ENCODE data around the gene XRN2.

GRCh38 chr20:21399005-21399475 is 95.9 kb downstream of the XRN2 start:
- TF ChIP-seq, protein P1, sequence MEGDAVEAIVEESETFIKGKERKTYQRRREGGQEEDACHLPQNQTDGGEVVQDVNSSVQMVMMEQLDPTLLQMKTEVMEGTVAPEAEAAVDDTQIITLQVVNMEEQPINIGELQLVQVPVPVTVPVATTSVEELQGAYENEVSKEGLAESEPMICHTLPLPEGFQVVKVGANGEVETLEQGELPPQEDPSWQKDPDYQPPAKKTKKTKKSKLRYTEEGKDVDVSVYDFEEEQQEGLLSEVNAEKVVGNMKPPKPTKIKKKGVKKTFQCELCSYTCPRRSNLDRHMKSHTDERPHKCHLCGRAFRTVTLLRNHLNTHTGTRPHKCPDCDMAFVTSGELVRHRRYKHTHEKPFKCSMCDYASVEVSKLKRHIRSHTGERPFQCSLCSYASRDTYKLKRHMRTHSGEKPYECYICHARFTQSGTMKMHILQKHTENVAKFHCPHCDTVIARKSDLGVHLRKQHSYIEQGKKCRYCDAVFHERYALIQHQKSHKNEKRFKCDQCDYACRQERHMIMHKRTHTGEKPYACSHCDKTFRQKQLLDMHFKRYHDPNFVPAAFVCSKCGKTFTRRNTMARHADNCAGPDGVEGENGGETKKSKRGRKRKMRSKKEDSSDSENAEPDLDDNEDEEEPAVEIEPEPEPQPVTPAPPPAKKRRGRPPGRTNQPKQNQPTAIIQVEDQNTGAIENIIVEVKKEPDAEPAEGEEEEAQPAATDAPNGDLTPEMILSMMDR (IDR thresholded peaks at IDR 0.05), result no peak
- no peak for TF ChIP-seq POLR2A (IDR thresholded peaks at IDR 0.05)
